Epithelial cell of proximal tubule (primary cell): ENCODE measurements around the gene IMMP2L. TPM values are rescaled to one million over a fixed set of nuclear protein-coding genes. Genes with fewer than 3 reads are reported as not detected.

ENCODE experiments used
- DNase-seq: peaks from one replicate; pipeline ENCODE4 v3.0.0-alpha.2; 2011; ENCODE audit warnings: low read depth
- H3K4me3 ChIP-seq: 2 replicates; pipeline ENCODE4 v1.5.1; 2011; ENCODE audit warnings: low read depth, mild to moderate bottlenecking, low read length
- total RNA-seq: library from RNA; depleted of rRNA; stranded (reverse); fragments of >200 nt; gene quantifications from 2 replicates; pipeline ENCODE4 v1.2.3, GENCODE V29; 2015
- TF ChIP-seq, protein P1 (sequence below): conservative IDR thresholded peaks from 2 replicates; pipeline ENCODE4 v1.5.1; 2012; ENCODE audit warnings: low read depth, mild to moderate bottlenecking, low read length

Gene IMMP2L
- total RNA-seq, 1 donor from 2014 or later, result 8.4 TPM

DNA sequence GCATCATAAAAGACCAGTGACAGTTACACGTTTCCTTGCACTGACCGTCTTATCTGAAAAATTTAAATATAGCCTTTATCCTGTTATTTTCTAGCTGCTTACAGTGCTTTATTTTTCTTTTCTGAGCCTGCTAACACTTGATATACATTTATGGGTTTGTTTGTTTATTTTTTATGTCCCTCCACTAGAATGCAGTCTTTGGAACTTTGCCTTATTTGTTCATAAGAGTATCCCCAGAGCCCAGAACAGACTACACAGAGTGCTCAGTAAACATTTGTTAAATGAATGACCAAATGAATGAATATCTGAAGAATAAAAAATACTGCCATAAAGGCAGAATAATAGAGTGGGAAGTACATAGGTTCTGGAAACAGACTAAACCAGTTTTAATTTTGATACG lies 673.7 kb downstream of the IMMP2L start:
- no peak overlapping the region for H3K4me3 ChIP-seq
- DNase-seq, result no peak
- TF ChIP-seq, protein P1, sequence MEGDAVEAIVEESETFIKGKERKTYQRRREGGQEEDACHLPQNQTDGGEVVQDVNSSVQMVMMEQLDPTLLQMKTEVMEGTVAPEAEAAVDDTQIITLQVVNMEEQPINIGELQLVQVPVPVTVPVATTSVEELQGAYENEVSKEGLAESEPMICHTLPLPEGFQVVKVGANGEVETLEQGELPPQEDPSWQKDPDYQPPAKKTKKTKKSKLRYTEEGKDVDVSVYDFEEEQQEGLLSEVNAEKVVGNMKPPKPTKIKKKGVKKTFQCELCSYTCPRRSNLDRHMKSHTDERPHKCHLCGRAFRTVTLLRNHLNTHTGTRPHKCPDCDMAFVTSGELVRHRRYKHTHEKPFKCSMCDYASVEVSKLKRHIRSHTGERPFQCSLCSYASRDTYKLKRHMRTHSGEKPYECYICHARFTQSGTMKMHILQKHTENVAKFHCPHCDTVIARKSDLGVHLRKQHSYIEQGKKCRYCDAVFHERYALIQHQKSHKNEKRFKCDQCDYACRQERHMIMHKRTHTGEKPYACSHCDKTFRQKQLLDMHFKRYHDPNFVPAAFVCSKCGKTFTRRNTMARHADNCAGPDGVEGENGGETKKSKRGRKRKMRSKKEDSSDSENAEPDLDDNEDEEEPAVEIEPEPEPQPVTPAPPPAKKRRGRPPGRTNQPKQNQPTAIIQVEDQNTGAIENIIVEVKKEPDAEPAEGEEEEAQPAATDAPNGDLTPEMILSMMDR, result no peak

DNA sequence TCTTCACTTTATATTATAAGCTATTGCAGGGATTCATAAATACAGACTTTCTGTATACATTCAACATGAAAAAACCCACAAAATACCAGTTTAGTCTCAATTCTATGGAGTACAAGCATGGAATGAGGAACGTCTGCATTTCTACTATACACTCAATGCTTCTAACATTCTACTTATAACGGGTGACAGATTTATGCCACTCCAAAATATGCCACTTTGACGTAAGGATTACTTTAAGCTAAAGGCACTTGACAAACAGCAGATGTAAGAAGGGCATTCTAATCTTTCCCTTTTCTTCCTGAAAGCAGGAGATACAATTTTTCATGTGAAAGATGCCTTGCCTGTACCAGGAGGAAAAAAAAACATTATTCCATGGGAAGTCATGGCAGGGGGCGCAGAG lies 676.8 kb downstream of the IMMP2L start:
- no peak for DNase-seq
- TF ChIP-seq, protein P1, result no peak
- no peak overlapping the region for H3K4me3 ChIP-seq

- DNase-seq, result no peak
- TF ChIP-seq, protein P1, result no peak
- H3K4me3 ChIP-seq, result no peak overlapping the region
These were observed 680.6 kb downstream of the IMMP2L start for GRCh38 chr7:110881721-110882120.

DNA sequence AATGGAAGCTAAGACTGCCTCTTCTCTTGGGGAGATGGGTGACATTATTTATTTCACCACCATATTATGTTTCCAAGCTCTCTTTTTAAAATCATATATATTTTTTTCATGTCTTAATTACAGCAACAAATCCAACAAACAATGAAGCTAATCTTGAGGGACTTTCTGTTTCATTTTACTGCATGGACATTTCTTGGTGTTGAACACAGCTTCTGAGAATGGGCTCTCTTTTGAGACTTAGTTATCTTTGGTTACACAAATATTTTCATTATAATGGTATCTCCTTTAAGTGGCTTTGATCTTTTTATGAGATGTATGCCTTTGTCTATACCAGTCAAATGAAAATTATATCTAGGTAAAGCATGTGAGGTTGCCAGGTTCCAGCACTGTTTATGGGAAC lies 681.3 kb downstream of the IMMP2L start:
- no peak overlapping the region for H3K4me3 ChIP-seq
- TF ChIP-seq, protein P1, result no peak
- DNase-seq, result no peak

DNA sequence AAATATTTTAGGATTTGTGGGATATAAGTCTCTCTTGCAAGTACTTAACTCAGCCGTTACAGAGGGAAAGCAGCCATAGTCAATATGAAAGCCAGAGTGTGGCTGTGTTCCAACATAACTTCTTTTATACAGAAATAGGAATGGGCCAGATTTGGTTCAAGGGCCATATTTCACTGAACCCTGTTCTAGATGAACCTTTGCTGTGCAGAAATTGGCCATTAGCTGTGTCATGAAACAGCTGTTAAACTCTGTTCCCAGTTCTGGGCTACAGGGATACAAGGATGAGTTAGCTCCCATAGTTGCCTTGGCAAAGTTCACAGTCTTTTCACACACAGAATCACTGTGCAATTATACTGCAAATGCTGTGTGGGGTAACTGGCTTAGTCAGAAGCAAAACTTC lies 685.3 kb downstream of the IMMP2L start:
- TF ChIP-seq, protein P1, result no peak
- no peak for DNase-seq
- no peak overlapping the region for H3K4me3 ChIP-seq

DNA sequence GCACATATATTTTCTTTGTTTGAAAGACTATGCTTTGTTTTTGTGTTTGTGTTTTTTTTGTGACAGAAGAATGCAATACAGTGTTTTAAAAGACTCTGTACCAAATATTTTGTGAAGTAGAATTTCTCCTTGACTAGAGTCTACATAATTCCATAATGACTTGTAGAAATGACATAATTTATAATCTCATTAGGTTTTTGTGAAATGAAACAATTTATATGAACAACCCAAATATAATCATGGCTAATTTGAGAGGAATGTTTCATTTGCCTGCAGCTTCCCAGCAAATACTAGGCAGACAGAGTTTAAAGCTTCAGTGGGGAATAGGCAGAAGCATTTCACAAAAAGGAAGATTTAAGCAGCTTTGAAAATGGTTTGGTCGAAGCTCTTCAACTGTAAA lies 686.9 kb downstream of the IMMP2L start:
- no peak for DNase-seq
- no peak overlapping the region for H3K4me3 ChIP-seq
- TF ChIP-seq, protein P1, result no peak

DNA sequence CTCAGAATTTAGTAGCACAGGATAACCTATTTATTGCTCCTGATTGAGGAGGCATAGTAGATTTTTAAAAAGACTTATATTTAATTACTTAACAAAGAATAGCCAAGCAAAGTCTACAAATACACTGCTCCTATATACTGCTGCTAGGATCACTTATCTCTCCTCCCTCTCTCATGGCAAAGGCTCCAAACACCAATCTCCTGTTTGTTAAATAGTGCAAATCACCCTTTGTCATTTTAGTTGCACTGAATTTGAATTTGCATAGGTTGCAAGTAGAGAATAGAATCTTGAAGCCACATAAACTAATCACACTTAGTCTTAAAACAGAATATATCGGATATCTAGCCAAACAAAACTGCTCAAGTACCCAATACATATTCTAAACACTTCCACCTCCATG lies 690.4 kb downstream of the IMMP2L start:
- TF ChIP-seq, protein P1, result no peak
- no peak overlapping the region for H3K4me3 ChIP-seq
- DNase-seq, result no peak
